MV-4-11 (cell line): ENCODE data around the gene SV2B.
A peak's percentile ranks its signal among the peaks of the same experiment; 100 is the strongest.

ENCODE experiments used
- DNase-seq: peaks from one replicate; lab custom pipeline; 2025; lab: John Stamatoyannopoulos, UW

SV2B gene

DNA sequence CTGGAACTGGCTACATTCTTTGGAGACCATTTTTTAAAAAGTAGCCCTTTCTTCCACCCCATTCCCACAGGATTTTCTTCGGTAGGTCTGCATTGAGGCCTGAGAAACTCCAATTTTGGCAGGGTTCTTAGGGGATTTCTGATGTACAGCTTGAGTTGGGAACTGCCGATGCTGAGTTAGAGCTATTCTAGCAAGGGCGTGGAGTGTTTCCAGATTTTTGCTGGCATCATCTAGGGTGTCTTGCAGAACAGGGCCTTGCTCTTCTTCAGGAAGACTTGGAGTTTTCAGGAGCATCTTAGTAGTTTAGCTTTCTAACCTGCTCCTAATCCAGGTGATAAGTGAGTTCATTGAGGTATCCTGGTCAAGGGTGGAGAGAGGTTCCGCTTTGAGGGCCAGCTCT is 41.0 kb downstream of the SV2B start:
- DNase-seq: no peak

DNA sequence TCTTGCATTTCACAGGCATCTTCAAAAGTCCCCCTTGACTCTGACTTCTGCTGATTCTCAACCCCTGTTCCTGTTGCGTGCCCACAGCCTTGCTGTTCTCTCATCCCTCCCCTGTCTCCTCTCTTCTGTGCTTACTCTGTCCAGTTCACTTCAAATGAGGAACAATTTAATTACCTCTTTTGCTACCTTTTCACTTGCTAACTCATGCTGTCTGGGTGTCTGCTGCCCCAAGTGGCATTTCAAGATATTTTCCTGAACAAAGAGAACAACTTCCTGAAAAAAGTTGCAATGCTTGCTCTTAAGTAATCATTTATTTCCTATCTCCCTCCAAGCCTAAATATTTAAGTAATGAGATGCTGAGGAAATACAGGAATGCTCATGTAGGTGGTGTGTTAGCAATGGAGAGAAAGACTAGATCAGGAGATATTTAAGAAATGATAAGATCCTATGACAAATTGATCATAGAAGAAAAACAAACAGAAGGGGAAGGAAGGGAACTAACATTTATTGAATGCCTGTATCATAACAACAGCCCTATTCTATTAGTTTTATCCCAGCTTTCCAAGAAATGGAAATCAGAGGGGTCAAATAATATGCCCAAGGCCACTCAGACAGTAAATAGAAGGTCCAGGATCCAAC is 42.2 kb downstream of the SV2B start:
- peak; percentile 70 for DNase-seq

DNA sequence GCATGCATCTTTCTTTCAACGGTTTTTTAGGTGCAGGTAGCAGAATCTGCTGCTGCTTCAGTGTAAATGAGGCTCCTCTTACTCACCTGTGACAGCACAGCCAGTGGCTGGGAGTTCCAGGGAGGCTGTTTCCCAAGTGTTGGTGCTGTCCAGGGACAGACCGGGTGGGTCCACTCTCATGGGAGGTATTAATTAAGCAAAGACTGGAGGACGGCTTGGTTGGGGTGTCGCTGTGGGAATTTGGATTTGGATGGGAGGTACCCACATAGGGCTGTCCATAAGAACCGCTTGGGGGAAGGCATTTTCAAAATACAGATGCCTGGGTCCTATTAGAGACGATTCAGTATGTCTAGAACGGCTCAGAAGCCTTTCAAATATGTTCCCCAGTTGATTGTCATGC is 42.9 kb downstream of the SV2B start:
- DNase-seq: no peak

DNA sequence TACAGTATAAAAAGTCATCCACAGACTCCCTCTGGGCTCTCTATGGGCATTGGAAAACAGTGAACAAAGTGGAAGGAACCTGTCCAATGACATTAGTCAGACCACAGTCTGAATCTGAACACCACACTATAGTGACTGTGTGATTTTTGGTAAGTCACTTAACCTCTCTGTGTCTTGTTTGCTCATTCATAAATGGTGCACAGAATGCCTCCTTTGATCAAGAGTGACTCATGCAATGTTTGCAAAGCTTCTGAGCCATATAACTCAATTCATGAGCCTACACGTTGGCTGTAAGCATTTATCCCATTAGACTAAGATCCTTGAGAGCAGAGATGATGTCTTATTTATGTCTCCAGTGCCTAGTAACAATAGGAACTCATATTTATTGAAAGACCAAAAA is 46.7 kb downstream of the SV2B start:
- no peak for DNase-seq

DNA sequence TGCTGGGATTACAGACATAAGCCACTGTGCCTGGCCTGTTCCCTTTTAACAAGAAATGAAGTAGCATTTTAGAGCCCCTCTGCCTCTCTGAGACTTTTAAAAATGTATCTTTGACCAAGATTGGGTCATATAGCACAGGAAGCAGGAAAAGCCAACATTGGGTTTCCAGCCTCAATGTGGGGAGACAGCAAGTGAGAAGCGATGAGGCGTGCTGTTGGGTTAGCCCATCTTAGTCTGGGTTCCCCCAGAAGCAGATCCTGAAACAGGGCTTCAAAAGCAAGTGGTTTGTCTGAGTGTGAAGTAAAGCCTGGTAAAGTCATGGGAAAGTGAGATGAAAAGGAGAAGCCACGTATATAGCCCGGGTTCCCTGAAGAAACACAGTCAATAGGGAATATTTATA is 48.2 kb downstream of the SV2B start:
- no peak for DNase-seq

DNA sequence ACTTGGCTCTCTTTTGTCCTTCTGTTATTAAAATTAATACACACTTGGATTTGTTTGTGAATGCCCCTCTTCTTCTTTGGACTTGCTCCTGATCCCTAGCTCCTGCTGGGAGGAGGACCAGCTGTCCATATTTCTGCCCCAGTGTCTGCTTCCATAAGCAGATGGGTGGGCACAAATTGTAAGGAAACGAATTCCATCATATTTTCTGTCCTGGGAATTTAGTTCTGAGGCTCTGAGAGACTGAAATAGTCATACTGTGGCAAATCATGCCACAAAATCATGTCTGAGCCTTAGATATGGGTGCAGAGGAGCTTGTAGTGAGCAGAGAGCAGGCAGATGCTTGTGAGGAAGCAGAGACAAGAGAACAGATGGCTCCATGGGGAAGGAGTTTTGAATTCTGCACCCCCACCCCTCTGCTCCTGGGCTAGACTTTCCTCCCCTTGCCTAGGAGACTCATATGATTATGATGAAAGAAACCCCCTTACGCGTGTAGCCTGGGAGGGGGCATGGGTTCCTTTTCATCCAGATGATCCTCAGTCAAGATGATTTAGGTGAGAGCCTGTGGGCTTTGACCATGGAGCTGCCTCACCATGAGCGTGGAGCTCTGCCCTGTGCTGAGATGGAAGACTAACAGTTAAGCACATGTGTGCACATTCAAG is 50.6 kb downstream of the SV2B start:
- no peak for DNase-seq

DNA sequence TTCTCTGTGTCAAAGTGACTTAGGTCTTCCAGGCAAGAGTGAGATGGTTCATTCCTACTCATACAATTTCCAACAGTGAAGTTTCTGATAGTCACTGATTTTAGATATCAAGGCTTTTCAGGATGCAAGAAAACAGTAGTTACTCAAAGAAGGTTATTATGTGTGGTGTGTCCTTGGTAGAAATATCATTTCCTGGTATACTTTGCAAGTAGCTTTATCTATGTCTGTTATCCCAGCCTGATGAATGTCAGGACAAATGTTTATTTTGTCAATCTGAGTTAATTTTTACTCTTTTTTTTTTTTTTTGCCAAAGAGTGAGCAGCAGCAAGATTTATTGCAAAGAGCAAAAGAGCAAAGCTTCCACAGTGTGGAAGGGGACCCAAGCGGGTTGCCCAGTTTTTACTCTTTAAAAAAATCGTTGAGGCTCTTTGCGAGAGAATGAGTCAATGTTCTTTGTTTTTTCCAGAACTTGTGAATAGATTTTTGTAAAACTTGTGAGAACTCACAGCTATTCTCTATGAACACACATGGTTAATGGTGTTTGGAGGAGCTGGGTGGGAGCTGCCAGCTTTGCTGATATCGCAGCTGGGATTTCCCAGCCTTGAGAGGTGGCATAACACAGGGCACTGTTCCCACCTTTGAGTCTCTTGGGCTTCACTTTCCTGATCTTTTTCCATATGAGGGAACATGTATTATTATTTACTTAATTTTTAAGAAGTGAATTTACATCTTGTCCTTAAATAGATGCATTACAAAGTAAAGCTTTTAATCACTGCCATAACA is 51.9 kb downstream of the SV2B start:
- no peak for DNase-seq

DNA sequence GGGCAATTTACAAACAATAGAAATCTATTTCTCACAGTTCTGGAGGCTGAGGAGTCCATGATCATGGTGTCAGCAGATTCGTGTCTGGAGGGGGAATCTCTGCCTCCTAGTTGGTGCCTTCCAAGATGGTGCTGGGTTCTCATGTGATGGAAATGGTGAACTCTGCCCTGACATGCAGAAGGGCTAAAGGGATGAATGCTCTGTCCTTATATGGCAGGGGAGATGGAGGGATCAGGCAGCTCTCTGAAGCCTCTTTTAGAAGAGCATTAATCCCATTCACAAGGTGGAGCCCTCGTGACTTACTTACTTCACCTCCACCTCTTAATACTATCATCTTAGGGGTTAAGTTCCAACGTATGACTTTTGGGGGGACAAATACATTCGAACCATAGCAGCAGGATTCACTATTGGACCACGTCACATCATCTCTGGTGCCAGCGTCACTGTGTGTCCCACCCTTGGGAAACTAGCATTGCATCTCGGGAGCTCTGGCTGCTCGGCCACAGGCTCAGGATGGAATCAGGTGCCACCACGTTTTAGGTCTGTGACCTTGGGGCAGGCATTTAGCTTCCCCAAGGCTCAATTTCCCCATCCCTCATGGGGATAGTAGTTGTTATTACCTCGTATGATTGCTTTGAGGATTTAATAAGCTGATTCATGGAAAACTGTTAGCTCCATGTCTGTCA is 53.0 kb downstream of the SV2B start:
- no peak for DNase-seq

DNA sequence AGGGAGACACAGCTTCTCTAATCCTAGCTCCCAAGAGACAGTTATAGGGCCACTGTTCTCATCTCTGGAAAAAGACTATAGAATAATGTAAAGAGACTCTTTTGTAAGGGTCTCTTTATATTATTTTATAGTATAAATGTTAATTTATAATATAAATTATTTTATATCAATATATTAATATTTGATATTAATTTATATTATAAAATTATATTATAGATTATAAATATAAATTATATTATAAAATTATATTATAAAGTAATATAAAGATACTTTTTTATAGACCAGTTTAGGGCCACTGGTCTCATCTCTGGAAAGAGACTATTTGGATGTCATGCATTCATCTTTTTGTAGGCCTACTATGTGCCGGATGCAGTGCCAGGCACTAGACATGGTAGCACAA is 53.9 kb downstream of the SV2B start:
- DNase-seq: no peak

DNA sequence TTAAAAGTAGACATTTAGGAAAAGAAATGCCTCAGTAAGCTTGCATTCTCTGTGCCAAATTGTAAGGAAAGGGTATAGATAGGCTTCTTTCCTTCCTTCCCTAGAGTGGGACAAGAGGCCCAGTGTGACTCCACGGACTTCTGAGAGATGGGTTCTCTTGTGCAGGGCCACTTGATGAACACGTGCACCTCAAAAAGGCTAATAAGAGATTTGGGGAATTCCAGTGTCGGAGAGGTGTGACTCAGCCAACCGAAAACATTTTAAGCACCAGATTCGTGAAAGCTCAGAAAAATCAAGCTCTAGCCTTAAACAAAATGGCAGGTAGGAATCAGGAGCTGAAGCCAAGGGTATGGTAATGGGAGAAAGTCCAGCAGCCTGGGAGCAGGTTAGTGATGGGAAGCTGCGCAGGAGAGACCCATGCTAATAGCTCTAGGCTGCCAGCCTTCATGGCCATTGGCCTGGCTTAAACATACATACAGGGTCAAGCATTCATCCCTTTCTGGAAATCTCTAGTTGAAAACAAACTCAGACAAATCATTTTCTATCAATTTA is 56.2 kb downstream of the SV2B start:
- DNase-seq: no peak

DNA sequence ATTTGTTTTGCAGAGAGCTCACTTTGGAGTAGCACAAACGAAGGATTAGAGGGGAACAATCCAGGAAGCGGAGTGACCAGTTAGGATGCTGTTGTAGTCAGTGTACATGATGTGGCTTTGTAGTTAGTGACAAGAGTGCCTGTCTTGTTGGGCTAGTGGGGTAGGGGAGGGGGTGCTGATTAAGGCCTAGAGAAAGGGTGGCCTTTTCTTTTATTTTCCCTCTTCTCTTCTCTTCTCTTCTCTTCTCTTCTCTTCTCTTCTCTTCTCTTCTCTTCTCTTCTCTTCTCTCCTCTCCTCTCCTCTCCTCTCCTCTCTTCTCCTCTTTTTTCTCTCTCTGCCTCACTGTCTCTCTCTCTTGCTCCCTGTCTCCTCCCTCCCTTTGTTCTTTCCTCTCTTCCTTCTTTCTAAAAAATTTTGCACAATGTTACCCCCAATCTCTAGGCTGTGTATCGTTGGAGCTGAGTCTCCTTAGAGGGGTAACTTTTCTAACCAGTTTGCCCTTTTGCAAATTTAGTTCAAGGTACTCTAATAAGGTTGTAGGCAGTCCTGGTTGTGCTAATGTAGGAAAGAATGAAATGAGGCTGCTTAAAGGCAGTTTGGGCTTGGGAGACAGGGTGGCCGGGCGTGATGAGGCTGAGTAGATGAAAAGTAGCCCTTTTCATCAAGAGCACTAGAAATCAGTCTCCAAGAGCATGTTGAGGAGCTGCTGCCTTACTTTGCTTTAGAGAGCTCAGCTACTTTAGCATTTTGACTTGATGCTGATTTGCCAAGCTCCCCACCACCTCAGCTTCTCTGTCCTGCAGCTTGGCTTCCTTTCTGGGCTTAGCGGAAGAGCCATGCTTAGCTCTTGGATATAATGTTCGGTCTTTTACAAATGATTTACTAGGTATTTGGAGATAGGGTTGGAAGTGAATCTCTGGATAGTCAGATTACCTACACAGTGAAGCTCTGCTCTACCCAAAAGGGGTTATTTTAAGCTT is 58.6 kb downstream of the SV2B start:
- DNase-seq: no peak

DNA sequence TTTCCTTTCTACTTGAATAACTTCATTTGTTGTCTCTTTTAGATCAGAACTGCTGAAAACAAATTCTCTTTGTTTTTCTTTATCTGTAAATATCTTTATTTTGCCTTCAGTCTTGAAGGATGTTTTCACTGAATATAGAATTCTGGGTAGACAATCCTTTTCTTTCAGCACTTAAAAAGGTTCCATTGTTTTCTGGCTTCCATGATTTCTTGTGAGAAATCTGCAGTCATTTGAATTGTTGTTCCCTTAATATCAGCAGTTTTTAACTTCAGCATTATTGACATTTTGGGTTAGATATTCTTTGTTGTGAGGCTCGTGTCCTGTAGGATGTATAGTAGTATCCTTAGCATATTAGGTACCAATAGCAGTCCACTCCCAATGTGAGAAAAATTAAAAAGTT is 65.8 kb downstream of the SV2B start:
- no peak for DNase-seq

DNA sequence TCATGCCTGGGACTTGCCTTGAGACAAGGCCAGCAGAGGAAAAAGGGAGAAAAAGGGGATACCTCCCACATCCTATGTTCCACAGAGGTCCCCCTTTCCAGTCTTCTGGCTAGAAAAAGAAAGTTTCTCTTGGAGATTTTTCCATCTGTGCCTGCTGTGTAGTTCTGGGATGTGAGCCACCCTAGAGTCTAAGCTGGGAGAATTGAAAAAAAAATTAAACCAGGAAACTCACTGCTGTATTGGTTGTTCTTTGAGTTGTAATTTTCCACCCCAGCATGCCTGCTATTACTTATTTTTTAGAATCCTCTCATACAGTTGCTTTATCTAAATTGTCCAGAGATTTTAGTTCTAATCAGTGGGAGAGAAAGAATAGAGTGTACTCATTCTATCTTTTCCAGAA is 68.4 kb downstream of the SV2B start:
- no peak for DNase-seq

DNA sequence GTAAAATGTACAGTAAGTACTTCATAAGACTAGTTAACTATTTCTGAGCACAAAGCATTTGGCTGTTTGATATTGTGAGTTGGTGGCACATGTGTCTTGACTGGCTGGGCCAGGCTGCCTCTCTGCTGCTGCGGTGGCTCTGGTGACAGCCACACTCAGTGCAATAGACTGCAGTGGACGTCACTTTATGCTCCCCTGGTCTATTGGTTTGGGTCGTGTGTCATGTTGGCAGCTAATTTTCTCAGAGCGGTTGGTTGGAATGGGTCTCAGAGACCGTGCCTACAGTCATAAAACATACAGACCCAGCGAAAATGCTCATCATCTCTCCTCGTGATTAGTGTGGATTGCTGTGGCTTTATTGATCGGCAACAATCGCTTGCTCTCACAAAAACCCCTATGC is 71.3 kb downstream of the SV2B start:
- no peak for DNase-seq

DNA sequence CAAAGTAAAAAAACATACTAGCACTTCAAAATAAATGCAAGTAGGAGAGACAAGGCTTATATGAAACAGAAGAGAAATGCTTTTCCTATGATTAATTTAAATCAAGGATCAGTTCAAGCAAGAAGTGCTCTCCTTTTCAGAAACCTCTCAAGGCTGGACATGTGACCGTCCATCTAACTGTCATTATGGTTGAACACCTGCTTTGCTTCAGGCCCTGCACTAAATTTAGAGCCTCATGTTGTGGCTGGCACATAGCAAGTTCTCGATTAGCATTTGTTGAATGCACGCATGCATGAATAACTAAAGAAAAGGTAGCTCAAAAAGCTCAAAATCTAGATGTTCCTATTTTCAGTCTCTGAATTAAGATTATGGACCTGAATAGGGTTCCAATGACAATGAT is 82.0 kb downstream of the SV2B start:
- DNase-seq: no peak

DNA sequence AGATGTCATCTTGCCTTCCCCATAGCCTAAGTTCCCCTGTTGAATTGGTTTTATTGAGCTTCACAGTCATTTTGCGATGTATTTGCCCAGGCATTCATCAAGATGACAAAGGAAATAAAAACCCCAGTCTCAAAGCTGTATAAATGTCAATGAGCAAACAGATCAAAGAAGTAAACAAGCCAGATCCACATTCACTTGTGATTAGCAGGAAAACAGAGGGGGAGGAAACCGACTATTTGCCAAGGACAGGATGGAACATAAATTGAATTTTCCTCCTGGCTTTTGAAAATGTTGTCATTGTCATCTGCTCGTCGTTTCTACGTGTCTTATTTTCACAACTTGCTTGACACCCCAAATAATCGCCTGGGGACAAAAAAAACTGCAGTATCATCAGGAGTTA is 83.5 kb downstream of the SV2B start:
- DNase-seq: no peak

DNA sequence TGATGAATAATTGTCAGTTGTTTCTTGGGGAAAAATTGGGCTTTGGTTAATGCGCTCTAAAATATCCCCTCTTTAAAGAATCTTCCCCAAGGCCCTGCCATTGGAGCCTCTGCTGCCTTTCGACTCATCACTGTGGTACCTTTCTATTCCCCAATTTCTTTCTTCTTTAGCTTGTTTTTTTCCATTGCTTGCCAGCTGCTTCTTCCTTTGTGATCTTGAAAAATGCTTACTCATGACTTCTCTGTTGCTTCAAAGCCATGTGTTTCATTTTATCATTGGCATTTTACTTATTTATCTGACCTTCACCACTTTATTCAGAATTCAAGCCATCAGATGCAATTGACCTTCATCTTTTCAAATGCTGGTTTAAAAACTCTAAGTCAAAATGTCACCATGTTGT is 84.4 kb downstream of the SV2B start:
- DNase-seq: no peak

DNA sequence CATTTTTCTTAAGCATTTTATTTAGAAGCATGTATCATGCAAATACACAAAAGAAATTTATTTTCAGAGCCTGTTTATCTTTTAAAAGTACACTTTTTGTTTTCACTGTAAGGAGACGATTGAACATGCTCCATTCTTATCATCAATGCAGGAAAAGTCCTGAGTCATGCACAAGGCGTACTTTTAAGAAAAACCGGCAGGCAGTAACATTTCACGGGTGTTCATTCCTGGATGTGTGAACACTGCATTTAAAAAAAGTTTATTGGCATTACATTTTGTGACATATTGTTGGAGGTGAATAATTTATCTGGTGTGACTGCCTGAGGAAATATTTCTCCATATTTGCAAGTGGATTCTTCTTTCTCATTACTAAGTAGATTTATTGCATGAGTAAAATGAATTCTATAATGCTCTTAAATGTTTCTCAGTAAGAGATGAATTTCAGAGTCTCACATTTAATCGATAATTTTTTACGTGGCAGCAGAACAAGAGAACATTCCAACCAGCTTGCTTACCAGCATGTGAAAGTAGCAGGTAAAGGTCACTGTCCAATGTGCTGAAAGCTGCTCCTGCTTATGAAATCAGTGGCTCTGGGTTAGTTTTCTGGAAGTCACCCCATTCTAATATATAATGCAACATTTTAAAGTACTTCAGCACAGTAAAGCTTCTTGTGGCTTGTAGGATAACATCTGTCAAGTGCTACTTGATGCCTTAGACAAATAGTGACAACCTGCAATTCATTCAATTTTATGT is 87.0 kb downstream of the SV2B start:
- DNase-seq: peak; percentile 2

DNA sequence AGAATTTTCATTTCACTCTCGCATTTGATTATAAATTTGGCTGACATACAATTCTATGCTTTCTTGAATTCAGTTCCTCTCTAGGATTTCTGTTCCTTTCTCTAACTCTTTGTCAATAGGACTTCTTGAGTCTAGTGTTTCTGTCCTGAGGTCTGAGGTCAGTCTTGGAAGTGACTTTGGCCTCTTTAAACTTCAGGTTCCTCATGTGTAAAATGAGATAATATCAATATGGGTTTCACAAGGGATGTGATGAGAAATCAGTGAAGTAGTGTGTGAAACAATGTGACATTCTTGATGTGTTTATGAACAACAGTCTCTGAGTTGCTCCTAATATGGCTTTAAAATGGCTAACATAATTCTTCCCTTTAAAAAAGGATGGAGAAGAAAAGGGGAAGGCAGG is 92.2 kb downstream of the SV2B start:
- DNase-seq: peak; percentile 63

DNA sequence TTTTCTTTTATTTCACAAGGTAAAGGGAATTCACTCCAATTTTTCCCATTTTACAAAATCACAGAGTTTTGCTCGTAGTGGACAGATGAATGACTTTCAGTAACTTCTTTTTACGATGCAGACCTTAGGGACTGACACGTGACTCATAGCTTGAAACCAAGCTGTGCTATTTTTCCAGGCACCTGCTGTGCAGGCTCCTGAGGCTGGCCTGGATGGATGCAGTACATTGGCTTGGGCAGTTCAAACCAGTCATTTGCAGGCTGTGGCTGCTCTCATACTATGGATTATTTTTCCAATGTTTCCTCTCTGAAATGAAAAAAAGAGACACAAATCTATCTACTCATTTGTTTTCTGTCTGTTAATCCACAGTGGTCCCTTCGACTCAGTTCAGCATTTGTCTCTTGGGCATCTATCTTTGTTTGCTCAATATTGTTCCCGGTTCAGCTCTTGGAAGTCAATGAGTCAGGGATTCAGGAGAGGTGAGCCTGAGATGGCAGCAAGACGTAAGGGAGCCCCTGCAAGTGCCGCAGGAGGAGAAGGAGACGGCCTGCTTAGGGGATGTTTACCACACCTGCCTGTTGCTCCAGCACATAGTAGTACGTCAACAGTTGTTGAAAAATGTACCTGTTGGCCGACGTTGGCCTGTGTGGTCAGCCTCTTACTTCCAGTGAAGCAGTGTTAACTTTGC is 92.8 kb downstream of the SV2B start:
- DNase-seq: no peak
